ENCODE measurements around the gene SLC25A26.

SLC25A26 gene

DNA sequence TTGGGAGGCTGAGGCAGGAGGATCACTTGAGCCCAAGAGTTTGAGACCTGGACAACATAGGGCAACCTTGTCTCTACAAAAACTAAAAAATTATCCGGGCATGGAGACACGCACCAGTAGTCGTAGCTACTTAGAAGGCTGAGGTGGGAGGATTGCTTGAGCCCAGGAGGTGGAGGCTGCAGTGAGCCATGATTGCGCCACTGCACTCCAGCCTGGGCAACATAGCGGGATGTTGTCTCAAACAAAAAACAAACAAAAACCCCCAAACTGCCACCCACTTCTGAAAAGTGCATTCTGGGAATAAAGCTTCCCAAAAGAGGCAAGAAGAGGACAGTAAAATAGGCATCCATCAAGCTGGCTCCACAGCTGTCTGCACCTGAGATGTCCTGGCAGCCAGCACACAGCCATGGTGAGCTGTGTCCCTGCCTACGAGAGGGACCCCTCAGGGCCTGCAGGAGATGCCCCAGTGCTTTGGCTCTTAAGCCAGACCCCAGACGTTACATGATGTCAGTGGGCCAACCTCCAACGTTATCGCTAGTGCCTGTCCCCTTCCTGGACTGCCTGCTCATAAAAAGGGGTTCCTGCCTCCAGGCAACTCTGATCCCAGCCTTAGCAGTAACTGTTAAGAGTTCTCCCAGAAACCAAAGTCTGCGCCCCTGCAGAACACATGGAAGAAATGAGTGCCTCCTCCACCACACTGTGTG, 178.9 kb downstream of the SLC25A26 start:
- DNase-seq = no peak

DNA sequence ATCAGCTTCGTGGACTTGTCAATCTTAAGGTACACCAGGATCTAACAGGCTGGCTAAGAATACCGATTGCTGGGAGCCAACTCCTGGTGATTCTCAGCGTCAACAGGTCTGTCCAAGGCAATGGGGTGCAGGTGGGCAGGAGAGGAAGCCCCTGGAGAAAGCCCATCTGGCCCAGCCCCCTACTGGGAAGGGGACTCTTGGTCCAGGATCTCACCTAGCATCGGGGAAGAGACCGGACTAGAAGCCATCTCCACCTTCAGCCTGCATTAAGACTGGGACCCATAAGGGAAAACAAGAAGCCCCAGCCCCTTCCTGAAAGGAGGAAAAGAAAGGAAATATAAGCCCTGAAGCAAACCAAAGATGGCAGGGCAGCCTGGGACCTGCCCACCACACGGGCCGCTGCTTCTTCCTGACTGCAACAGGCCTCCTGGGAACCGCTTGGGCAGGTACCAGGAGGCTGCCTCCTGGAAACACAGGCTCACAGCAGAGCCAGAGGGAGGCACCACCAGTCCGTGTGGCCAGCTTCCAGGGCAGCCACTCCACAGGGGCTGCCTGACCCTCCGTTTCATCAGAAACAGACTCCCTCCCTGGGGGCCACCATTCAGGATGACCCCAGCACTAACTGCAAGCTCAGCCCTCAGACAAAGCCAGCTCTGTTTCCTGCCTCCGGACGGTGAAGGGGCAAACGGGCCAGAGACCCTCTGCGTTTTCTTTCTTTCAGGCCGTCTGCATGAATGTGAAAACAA, 179.8 kb downstream of the SLC25A26 start:
- no peak for DNase-seq

DNA sequence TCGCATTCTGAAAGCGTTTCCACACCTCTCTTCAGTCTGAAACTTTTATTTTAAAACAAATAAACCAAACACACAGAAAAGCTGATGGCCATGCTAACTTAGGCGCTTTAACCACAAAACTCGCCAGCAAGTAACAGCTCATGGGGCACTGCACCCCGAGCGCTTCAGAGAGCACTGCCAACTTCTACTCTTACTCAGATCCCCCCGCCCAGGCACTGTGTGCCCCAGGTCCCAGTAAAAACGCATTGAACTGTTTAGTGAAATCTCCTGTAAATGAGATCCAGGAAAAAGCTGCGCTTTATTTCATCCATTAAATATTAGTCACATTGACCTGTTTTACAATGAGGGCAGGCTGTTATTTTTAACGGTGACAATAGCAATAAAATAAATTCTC, 180.4 kb downstream of the SLC25A26 start:
- DNase-seq = no peak

DNA sequence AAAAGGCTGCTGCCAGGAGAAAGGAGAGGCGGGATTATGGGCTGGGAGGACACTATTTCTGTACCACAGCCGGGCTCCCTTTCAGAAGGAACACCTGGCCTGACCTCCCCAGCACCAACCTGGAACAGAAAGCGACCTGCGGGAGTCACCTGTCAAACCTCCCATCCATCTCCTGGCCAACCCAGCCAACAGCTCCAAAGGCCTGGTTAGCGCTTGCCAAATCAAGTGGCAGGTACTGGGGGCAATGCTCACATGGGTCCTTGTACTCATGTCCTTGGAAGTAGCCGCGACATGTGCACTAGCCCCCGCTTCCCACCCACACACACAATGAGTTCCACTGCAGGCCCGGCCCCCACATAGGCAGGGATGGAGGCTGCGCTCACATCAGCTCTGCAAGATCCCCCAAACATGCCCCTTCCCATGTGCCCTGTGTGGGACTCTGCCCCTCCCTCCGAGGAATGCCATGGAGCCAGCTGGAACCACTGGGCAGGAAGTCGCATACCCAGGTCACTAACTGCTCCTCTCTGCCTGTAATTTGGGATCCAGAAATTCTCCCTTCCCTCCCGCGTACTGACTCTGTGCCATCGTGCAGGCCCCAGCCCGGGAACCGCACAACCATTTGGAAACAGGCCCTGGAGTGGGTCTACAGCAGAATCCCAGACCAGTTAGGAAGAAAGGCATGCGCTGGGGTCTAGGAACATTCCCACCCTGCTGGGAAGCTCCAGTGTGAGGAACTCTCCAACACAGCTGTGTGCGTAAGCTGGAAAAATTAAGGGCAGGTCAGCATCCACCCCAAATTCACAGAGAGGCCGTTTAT, 181.1 kb downstream of the SLC25A26 start:
- DNase-seq = no peak

DNA sequence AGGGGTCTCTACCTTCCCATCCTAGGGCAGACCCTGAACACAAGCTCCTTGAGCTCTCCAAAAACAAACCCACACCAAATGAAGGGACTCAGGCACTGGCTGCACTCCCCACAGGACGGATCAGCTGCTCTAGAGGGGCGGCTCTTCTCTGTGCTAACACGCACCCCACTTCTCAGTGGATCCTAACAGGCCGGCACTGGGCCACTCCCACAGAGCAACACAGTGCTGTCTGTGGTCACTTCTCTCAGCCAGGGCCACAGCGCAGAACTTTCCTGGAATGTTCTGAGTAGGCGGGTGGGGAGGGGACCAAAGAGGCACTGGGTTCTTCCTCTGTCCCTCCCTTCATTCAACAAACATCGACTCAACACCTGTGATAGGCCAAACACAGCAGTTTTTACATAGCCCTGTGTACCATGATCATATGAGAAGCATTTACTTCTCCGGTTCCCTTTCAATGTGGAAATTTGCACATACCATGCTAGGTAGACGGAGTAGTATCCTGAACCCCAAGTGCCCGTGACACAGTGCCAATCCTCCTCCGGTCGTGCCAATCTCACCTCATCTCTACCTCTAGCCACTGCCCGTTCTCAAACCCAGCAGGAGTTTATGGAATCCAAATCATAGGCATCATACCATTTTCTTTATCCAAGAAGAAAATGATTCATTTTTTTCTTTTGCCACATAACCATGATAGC, 181.9 kb downstream of the SLC25A26 start:
- no peak for DNase-seq

DNA sequence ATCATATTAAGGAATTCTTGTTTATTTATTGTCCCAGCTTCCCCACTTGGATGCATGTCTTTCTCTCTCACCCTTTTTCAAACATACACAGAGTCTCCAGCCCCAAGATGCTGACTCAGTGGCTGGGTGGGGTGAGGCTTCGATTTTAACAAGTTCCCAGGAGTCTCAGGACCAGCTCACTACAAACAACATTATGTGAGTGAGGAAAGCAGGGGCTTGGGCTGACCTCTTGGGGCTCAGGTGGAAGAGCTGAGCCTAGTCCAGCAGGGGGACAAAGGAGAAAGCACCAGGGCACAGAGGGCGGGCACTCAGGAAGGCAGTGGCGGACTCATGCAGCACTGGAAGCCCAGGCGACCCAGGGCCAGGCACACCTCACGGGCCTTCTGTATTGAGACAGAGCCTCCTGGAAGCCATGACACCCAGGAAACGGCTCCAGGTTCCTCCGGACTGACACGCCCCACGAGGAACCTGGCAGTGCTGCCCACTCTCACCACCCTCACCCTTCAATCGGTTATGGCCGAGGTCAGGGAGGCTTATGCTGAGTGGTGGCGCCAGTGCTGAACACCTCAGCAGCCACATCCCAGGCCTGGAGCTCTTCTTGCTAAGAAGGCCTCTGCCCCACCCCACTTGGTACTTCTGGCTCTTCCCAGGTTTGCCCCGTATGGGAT, 182.7 kb downstream of the SLC25A26 start:
- DNase-seq = no peak

DNA sequence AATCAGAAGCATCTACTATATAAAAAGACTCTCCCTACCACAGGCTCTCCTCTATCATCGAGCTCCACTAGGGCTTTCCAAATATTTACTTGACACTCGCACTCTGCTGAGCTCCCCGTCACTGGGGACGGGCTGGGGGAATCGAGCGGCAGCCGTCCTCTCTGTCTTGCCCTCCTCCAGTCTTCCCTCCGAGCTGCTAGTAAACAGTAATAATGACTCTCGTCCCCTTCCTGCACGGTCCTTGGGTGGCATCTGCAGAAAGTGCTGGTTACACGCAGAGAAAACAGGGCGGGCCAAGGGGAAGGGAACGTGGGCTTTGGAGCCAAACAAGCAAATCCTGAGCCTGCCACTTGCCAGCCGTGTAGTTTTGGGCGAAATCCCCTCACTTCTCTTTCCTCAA, 183.4 kb downstream of the SLC25A26 start:
- DNase-seq = no peak

DNA sequence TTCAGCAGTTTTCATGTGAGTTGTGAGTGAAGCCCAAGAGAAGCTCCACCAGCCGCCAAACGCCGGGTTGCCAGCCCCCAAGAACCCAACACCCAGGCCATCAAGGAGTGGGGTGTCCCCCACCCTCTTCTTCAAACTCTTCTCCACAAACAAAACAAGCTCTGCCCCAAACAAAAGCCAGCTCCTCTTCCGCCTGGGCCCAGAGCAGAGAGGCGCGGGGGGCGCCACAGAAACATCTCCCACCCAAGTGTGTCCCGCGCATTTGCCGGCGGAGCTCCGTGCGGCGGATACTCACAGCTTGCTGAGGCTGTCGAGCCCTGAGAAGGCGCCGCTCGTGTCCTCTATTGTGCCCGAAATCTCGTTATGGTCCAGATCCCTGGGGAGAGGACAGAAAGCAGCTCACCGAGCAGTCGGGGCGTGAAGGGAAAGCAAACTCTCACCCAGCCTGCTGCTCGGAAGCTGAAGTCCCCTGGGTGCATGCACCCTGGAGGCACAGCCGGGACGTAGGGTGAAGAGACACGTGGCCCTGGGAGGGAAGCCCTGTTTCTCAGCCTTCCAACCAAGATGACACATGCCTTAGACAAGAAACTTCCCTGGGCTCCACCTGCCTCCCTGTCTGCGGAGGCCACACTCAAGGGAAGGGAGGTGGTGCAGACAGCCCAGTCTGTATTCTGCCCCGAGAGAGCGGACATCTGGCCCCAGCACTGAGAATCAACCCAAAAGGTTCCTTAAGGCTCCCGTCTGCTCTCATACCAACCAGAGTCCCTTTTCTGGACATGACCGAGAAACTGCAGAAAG, 184.3 kb downstream of the SLC25A26 start:
- DNase-seq = no peak

DNA sequence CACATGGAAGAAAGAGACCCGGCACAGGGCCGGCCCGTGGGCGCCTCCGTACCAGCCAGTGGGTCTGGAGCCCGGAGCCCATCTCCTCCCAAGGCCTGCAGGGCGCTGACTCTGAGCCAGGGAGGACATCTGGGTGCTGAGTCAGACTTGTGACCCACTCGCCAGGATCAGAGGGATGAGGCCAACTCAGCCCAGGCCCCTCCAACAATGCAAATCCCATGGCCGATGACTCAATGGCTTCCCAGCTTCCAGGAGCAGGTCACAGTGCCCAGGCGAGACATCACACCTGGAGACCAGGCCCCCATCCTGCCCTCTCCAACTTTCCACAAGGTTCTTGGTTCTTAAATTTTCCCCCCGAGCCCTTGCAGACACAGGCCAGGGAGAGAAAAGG, 184.9 kb downstream of the SLC25A26 start:
- DNase-seq = no peak

DNA sequence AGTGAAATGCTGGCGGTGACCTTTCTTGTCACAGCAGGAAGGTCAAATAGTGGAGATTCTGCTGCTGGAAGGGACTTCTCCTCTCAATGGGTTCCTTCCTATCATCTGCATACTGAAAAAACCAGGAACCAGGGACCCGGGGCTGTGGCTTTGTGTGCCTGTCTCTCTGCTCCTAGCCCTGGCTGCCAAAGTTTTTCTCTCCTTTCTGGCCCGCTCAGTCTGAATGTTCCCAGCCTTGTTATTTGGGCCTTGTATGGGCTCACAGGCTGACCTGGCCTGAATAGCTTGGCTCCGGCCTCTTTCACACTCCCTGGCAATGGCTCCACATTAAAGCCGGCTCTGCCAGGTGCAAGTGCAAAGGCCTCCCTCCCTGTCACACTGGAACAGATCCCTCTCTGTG, 185.4 kb downstream of the SLC25A26 start:
- no peak for DNase-seq

DNA sequence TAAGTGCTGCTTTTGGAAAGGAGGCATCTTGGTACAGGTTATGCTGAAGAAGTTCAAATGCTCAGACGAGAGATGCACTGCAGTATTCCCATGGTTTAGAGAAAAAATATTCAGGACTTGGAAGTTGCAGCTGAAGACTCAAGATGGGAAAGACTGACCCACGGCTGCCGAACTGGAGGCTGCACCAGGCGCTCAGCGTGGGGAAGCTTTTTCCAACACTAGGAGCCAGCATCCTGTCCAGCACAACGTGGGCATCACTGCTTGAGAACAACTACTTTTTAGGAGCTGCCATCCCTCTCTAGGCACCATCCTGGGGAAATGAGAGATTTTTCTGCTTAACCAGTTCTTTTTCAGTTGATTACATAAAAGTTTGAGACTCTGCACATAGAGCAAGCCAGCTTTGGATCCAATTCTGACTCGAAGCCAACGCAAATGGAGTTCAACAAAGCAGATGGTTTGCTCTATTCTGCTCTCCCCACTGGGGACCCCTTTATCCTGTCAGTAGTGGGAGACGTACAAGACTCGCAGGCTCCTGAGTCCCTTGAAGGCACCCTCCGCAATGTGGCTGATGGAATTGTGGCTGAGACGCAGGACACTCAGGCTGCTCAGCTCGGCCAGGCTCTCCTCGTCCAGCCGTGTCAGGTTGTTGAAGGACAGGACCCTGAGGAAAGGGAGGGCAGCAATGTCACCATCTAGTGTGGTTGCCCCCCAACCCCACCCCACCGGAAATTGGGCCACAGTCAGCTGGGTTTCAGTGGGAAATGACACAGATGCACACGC, 186.2 kb downstream of the SLC25A26 start:
- no peak for DNase-seq

DNA sequence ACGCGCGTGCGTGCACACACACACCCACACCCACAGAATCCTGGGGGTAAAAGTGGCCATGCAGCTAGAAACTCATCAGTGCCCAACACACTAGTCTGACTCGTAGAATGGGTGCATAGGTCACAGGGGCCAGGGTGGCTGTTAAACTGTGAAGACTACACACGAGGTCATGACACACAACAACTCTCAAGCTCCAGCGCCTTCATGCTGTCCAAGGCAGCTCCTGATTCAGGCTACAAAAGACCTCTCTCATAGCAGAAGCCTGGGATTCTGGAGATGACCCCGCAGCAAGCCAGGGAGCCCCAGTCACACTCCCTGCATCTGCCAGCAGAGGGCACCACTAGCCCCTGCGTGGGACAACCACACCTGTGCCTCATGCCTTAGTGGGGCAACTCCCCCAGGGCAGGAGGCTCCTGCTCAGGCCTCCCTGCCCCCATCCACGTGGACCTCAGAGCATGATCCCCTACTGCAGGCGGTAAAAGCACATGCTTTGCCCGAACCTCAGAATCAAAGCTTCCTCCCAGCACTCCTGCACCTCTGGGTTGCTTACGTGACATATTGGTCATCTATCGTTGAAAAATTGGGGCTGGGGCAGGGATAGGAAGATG, 186.9 kb downstream of the SLC25A26 start:
- peak; percentile 74 for DNase-seq

DNA sequence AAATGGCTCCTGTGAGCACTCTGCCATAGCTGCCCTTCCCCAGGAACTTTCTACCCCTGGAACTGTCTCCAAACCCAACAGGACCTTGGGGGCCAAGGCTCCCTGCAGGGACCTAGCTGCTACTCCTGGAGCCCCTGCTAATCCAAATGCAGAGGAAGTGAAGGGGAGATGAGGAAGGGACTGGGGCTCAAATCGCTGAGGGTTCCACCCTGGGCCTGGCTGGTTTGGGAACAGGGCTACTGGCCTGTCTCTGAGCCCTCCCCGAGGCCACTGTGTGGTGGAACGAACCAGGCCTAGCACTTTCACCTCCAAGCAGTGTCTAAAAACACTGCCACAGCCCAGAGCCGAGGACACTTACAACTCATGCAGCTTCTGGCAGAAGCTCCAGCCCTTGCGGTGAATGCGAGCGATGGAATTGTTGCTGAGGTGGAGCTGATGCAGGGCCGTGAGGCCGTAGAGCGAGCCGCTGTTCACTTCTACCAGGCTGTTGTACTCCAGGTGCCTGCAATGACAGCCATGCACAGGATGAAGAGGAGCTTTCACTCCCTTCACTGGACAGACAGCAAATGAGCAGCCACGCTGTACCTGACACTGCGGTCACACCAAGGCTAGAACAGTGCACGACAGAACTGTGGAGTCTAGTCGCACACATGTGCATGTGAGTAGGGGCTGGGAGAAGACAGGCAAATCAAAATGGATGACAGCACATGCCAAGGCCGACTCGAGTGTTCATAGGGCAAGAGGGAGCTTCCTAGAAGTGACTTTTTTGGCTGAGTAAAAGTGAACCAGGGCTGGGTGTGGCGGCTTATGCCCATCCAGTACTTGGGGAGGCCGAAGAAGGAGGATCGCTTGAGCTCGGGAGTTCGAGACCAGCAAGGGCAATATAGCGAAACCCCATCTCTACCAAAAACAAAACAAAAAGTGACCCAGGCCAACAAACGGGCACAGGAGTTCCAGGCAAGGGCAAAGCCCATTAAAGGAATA, 189.3 kb downstream of the SLC25A26 start:
- DNase-seq = no peak

DNA sequence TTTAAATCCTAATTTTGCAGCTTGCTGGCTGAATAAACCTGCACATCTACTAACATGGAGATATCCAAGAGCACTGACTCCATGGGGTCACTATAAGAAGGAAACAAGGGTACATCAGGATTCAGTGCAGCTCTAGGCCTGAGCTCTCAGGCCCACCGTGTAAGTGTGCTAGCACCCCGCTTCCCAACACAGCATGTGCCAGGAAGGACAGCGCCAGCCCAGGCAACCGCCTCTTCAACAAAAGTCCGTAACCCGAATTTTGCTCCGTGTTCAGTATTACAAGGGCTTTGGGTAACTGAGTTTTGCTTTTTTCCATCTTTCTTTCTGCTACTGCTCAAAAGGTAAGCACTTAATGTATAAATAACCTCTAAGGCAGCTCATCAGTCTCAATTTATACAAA, 190.2 kb downstream of the SLC25A26 start:
- DNase-seq = no peak

DNA sequence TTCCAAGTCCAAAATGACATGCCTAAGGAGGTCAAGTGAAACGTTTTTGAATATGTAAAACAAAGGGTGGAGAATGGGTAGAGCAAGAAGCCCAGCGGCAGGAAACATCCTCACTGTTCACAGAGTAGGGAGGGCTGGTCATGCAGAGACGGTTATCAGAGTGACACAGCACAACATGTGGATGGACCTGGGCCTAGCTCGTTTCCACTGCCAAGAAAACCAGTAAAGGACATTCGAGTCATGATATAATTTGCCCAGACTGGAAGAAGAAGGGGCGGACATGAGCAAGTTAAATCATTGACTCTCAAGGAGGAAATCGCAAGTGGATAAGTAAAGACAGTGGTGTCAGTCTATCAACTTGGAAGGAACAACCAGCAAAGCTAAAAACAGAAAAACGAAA, 190.7 kb downstream of the SLC25A26 start:
- no peak for DNase-seq

DNA sequence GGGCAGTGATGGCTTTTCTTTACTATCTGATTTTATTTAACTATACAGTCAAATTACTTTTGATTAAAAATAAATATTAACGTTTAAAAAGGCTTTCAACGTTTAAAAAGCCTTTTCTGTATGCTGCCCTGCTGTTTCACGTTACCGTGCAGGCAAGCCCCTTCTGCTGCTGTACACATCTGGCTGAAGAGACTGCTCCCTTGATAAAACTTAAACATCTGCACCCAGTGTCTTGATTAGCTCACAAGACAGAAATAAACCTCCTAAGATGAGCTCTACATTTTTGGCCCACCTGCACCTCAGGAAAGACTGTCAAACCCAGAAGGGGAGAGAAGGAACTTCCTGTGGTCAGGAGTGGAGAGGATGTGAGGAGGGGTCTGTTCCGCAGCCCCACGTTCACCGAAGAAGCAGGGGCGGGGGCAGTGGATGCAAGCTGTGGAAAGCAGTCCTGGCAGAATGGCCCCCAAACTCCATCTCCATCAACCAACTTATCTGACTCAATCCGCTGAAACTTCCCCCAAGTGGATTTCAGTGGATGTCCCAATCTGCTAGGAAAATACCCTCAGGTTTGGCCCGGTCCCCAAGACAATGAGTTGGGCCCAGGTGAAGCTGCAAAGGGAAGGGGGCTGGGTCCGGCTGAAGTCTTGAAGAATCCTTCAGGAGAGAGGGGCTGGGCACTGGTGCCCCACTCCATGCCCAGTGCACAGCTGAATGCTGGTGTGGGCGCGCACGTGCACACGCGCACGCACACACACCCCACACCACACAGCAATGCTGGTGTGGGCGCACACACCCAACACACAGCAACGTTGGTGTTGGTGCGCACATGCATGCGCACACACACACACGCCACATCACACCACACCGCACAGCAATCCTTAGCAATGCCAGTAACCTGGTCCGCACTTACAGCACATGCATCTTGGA, 191.4 kb downstream of the SLC25A26 start:
- no peak for DNase-seq

DNA sequence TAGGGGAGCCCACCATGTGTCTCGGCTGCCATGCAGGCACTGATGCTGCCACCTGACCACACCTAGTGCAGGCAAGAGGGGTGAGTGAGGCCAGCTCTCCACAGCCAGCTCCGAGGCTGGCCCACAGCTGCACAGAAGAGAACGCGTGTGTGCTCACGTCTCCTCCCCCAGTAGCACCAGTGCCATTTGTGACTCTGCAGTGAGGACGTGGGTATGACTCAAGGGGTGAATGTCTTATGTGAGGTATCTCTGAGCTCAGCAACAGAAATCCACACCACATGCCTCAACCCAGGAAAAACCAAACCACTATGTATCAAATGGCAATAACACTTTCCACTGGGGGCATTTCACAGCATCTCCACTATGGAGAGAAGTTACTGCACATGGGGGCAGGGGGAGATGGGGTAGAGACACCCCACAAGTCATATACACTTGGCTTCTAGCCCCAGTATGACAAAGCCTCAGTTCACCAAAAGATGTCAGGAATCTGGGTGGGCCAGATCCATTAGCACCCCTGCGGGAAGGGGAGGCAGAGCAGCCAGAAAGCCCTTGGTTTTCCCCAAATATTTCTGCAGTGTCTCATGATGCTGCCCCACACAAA, 192.4 kb downstream of the SLC25A26 start:
- no peak for DNase-seq

DNA sequence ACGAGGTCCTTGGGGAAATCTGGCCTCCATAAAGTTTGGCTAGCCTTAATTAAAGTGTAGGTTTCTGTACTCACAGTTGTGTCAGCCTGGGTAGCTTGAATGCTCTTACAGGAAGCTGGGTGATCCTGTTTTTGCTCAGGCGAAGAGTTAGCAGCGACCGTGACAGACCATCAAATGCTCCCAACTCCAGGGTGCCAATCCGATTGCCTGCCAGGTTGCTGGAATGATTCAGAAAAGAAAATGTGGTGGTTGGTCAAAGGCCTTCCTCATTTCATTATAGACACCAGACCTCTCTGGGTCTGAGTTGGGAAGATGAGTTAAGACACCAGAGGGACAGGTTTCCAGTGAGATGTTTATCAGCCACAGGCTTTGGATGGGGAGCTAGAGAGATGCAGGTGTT, 194.0 kb downstream of the SLC25A26 start:
- DNase-seq = no peak
